ENCODE data around the gene STYXL1.
A peak's percentile ranks its signal among the peaks of the same experiment; 100 is the strongest.

STYXL1 gene

GRCh38 chr7:75962607-75963380 is 85.0 kb downstream of the STYXL1 start:
- TF ChIP-seq, protein P1, sequence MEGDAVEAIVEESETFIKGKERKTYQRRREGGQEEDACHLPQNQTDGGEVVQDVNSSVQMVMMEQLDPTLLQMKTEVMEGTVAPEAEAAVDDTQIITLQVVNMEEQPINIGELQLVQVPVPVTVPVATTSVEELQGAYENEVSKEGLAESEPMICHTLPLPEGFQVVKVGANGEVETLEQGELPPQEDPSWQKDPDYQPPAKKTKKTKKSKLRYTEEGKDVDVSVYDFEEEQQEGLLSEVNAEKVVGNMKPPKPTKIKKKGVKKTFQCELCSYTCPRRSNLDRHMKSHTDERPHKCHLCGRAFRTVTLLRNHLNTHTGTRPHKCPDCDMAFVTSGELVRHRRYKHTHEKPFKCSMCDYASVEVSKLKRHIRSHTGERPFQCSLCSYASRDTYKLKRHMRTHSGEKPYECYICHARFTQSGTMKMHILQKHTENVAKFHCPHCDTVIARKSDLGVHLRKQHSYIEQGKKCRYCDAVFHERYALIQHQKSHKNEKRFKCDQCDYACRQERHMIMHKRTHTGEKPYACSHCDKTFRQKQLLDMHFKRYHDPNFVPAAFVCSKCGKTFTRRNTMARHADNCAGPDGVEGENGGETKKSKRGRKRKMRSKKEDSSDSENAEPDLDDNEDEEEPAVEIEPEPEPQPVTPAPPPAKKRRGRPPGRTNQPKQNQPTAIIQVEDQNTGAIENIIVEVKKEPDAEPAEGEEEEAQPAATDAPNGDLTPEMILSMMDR (IDR thresholded peaks at IDR 0.05; ENCODE audit: low read depth, low read length, missing control alignments): no peak
- no peak for DNase-seq (ENCODE audit: extremely low read depth, low read depth)

GRCh38 chr7:75961218-75961617 is 86.6 kb downstream of the STYXL1 start:
- TF ChIP-seq, protein P1 (IDR thresholded peaks at IDR 0.05; ENCODE audit: low read depth, low read length, missing control alignments): peak; percentile 8
- H3K4me3 ChIP-seq (replicated peaks; ENCODE audit: low read depth, low read length): no peak overlapping the region
- DNase-seq (ENCODE audit: extremely low read depth, low read depth): no peak

More at GRCh38 chr7:75962607-75963380, 85.0 kb downstream of the STYXL1 start:
- no peak overlapping the region for H3K4me3 ChIP-seq (replicated peaks; ENCODE audit: low read depth, low read length)

GRCh38 chr7:75960372-75960771 is 87.4 kb downstream of the STYXL1 start:
- no peak overlapping the region for H3K4me3 ChIP-seq (replicated peaks; ENCODE audit: low read depth, low read length)
- TF ChIP-seq, protein P1 (IDR thresholded peaks at IDR 0.05; ENCODE audit: low read depth, low read length, missing control alignments): no peak
- DNase-seq (ENCODE audit: extremely low read depth, low read depth): no peak

DNA sequence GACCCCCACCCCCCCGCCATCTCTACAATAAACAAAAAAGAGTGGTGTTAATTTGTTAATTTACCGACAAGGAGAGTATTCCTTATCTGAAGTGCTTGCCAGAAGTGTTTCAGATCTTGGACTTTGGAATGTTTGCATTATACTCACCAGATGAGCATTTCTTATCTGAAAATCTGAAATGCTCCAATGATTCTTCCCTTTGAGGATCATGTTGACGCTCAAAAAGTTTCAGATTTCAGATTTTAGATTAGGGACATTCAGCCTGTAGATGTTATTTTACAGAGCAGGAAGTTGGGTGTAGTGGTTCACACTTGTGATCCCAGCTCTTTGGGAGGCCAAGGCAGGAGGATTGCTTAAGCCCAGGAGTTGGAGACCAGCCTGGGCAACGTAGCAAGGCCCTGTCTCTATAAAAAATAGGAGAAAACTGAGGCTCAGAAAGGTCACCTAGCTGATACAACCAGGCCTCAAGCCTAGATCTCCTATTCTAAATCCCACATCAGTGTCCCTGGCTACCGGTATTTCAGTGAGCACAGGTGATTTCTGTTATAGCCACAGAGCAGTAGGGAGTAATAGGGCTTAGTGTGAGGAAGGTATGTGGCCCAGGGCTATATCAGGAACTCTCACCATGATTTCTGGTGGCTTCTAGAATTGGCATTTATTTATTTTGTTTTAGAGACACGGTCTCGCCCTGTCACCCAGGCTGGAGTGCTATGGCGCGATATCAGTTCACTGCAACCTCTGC is 88.8 kb downstream of the STYXL1 start:
- H3K4me3 ChIP-seq (replicated peaks; ENCODE audit: low read depth, low read length): no peak overlapping the region
- TF ChIP-seq, protein P1 (IDR thresholded peaks at IDR 0.05; ENCODE audit: low read depth, low read length, missing control alignments): no peak
- DNase-seq (ENCODE audit: extremely low read depth, low read depth): no peak

GRCh38 chr7:75957021-75957736 is 90.6 kb downstream of the STYXL1 start:
- TF ChIP-seq, protein P1 (IDR thresholded peaks at IDR 0.05; ENCODE audit: low read depth, low read length, missing control alignments): no peak
- no peak overlapping the region for H3K4me3 ChIP-seq (replicated peaks; ENCODE audit: low read depth, low read length)
- no peak for DNase-seq (ENCODE audit: extremely low read depth, low read depth)

DNA sequence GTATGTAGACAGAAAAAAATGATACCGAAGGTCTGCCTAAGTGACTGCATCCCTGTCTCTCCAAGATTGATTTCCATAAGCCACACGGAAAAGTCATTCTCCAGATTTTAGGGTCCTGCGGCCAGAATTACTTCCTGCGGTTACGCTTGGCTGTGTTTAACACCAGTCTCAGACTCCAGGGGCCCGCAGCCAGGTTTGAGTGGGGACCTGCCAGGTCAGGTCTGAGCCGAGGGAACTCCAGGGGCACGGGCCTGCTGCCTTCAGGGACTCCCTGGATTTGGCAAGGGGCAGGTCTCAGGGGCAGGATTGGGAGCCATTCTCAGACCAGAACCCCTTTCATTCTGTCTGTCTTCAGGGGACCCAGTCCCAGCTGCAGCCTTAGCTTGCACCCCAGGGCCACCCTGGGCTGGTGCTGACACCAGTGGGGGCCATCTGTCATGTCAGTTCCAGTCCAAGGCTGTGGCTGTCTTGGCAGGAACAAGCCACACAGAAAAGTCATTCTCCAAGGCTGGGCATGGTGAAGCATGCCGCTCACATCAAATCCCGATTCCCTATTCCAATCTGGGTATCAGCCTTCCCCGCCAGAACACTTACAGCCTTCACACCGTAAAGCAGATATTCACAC is 92.4 kb downstream of the STYXL1 start:
- H3K4me3 ChIP-seq (replicated peaks; ENCODE audit: low read depth, low read length): no peak overlapping the region
- DNase-seq (ENCODE audit: extremely low read depth, low read depth): no peak
- TF ChIP-seq, protein P1 (IDR thresholded peaks at IDR 0.05; ENCODE audit: low read depth, low read length, missing control alignments): no peak
